GM12874 (cell line): Measurements from ENCODE around the gene DHRS1.

Source experiments
- CTCF ChIP-seq: IDR thresholded peaks from 2 replicates; pipeline ENCODE4 v1.5.1; 2011; ENCODE audit warnings: low read depth, mild to moderate bottlenecking, control low read depth, low read length, moderate library complexity; ENCODE audit not compliant: insufficient read depth

The DHRS1 gene

GRCh38 chr14:24307156-24307574 lies 7.6 kb upstream of the DHRS1 start:
- TF ChIP-seq CTCF = no peak

GRCh38 chr14:24304019-24304387 lies 4.4 kb upstream of the DHRS1 start:
- no peak for TF ChIP-seq CTCF

GRCh38 chr14:24300326-24300980 lies 873 bp upstream of the DHRS1 start:
- TF ChIP-seq CTCF = no peak

GRCh38 chr14:24298892-24299254 lies 707 bp downstream of the DHRS1 start:
- TF ChIP-seq CTCF = no peak

- no peak for TF ChIP-seq CTCF
These were observed 2.2 kb downstream of the DHRS1 start for GRCh38 chr14:24297190-24297964.

GRCh38 chr14:24296341-24297157 lies 3.0 kb downstream of the DHRS1 start:
- peak; percentile 71 for TF ChIP-seq CTCF

GRCh38 chr14:24293525-24293924 lies 6.1 kb downstream of the DHRS1 start:
- TF ChIP-seq CTCF = no peak
